HG03442 (cell line): Measurements from ENCODE around the gene LEAP2.

ENCODE experiments used
- ATAC-seq: cut with Tn5 transposase; IDR thresholded peaks from one replicate; pipeline ENCODE4 v1.9.1; 2021; ENCODE audit warnings: mild to moderate bottlenecking, moderate library complexity; ENCODE audit not compliant: unreplicated experiment

LEAP2 gene, protein sequence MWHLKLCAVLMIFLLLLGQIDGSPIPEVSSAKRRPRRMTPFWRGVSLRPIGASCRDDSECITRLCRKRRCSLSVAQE

DNA sequence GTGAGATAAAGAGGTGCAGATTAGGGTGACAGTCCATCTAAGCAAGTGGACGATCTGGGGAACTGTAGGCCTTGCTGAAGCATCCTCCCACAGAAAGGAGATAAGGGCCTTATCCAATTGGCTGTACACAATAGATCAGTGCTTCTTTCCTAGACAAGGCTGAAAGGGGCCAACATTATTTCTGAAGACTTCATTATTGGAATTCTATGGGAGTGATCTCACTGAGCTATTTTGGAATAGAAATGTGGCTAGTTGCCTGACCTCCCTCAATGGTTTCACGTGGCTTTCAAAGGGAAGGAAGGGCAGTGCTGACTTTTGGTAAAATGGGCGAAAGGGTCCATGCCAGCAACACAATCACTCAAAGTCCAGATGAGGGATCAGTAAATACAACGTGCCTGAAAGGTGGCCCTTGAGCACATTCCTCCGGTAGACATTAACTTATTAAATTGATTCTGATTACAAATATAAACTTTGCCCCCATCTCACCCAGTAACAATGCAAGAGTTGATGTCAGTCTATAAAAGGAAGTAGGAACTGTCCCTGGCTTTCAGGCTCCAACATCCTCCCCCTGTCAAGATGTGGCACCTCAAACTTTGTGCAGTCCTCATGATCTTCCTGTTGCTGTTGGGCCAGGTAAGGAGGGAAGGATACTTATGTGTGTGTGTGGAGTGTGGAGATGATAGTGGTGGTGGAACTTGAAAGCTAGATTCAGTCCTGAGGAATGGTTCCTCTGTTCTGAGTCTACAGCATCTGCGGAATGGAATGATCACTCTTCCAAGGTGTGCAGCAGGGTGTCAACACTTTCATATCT, at the start of gene LEAP2:
LEAP2 (plus strand) TSS at position 550 of the 811 bp plus-strand sequence; CDS start at position 577, 27 bp downstream.
- no peak for ATAC-seq

DNA sequence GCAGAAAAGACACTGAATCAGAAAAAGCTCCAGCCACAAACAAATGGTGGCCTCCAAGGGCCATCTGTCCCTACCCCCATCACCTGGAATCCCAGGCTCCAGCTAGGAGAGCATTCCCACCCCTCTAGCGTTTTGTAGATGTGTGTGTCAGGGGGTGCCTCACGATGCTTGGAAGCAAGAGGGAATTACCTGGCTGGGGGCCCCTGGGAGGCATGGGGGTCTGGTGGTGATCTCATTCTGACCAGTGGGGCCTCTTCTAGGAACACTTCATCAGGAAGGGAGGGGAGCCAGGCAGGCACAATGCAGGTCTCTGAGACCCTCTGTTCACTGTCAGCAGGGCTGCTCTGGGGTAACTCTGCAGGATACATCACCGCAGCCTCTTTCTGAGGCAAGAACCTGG, 49.0 kb upstream of the LEAP2 start:
- ATAC-seq: no peak

DNA sequence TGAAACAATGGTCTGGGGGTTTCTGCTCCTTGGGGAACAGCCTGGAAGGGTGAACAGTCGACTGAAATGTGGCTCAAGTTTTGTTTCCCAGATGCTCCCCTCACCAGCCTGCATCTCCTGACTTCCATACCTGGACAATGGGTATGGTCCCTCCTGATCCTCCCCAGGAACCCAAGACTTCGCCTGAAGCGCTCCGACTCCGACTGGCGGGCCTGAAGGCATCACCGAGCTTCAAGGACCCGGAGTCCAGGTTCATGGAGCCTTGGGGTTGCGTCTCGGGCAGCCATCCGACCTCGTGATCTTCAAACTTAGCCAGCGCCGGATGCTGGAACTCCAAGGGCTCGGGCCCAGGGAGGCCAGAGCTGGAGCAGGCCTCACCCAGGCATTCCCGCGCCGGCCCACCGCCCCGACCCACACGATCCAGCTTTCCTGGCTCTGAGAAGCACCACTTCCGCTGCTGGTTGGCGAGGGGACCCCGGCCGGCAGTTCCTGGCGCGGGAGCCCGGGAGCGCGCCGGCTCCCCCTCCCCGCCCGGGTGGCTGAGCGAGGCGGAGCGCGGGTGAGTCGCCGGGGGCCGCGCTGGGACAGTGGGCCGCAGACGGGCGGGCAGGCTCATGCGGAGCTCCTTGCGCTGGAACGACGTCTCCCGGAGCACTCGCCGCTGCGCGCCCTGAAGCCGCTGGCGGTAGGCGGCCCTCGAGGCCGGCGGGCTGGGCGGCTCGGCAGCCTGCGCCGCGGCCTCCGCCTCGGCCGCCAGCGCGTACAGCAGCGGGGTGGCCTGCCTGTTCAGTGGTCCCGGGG, 48.2 kb upstream of the LEAP2 start:
- ATAC-seq: no peak

DNA sequence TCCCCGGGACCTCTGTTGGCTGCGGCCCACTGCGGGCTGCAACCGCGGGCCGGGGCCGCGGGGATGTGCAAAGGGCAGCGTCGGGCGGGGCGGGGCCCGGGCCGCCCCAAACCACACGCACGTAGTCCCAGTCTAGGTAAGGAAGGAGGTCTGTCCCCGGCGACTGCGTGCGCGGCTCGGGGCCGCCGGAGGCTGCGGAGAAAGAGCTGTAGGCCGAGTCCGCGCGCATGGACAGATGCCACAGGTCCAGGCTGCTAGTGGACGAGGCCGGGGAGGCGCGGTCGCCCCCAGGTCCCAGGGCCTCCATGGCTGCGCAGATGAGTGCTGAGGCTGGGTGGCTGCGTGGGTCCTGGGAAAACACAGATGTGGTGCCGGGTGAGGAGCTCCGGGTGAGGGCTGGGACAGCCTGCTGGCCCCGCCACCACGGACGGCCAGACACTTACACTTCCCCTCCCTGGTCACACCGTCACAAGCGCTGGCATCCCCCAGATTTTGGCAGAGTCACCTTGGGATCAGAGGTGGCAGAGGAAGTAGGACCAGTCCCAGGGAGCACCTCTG, 47.6 kb upstream of the LEAP2 start:
- ATAC-seq: no peak

GRCh38 chr5:132826424-132827082, 46.9 kb upstream of the LEAP2 start:
- ATAC-seq: no peak

DNA sequence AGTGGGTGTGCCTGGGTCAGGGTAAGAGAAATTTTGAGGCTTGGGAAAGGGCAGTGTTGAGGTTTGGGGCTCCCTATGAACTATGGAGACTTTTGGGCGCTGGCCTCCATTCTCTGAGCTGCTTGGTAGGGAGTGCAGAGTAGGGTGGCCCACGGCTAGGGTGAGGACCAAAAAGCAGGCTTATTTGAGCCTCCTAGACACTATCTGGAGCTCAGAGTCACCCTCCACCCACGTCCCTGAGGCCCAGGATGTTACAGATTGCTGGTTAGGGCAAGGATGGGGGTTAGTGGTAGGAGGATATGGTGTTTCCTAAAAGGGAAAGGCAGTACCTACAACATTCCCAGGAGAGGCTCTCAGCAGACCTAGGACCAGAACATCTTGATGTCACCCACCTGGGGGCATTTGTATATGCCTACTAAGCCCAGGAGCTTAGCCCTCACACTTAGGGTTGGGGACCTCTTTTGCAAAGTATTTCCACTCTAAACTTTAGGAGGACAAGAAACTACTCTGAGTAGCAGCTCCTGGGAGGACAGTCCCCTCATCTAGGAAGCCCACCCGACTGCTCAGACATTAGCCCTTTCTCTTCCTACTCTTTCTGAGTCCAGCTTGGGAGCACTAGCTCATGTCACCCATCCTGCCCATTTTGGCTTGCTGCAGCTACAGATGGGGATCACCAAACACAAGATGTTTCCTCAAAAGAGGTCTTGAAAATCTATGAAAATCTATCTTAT, 45.4 kb upstream of the LEAP2 start:
- no peak for ATAC-seq

DNA sequence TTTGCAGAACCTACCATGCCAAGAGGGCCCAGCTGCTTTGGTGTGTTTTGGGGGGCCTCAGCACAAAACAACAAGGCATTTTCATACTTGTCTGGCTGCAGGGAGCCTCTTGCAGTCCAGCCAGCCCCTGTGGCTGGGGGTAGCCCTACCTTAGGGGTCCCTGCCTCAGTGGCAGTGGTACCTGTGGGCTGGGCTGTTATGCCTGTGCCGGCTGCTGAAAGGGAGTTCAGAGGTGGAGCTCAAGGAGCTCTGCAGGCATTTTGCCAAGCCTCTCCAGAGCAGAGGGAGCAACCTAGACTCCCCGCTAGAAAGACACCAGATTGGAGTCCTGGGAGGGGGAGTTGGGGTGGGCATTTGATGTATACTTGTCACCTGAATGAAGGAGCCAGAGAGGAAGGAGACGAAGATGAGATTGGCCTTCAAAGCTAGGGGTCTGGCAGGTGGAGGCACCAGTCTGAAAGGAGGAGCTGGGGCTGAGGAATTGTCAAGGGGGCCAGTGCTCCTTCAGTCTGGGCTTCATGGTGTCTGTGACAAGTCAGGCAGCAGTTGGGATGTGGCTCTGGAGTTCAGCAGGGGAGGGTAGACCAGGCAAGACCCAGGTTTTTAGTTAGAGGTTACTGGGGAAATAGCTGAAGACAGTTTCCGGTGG, 44.5 kb upstream of the LEAP2 start:
- ATAC-seq: no peak

DNA sequence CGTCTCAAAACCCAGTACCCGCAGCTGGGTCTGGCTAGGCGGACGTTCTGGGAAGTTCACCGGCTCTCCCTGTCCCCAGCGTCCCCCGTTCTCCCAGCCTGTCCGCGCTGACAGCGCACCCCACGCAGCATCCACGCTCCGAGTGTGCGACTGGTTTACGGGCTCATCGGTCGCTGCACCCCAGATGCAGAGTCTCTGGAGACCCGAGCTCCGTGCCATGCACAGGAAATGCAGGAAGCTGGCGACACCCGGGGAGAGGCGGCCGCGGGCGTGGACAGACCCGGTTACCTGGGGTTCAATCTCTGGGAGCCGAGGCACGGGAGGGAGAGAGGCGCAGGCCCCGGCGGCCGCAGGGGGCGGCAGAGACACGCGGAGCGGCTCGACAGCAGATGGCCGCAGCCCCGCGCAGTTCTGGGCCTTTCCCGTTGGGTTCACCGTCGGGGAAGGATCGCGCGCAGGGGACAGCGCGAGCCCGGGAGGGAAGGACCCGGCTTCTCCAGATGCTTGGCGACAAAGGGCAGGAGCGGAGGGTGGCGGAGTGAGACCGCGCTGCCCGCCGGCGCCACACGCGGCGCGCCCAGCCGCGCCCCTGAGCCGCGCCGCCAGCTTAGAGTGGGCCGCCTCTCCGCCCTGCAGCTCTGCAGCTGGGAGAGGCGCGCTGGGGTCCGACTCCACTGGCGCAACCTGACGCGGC, 43.6 kb upstream of the LEAP2 start:
- ATAC-seq: peak; percentile 72

- ATAC-seq: peak; percentile 65
Observed at GRCh38 chr5:132830436-132831094, 42.9 kb upstream of the LEAP2 start, which contains the start of gene SHROOM1. Gene SHROOM1, minus strand, starts transcription at chr5:132830647. Its CDS starts 4,507 bp downstream, at chr5:132826140.

GRCh38 chr5:132831095-132831860, 42.2 kb upstream of the LEAP2 start:
- ATAC-seq: no peak

DNA sequence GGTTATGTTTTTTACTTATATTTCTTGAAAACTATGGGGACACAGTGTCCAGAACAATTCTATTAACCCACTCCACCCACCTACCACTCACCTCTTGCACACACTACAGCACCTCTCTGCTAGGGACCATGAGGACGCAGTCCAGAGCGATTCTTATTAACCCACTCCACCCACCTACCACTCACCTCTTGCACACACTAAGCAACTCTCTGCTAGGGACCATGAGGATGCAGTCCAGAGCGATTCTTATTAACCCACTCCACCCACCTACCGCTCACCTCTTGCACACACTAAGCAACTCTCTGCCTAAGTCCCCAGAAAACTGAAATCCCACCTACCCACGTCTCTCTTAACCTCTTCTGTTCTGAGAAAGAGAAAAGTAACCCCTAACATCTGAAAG, 40.9 kb upstream of the LEAP2 start:
- ATAC-seq: no peak

DNA sequence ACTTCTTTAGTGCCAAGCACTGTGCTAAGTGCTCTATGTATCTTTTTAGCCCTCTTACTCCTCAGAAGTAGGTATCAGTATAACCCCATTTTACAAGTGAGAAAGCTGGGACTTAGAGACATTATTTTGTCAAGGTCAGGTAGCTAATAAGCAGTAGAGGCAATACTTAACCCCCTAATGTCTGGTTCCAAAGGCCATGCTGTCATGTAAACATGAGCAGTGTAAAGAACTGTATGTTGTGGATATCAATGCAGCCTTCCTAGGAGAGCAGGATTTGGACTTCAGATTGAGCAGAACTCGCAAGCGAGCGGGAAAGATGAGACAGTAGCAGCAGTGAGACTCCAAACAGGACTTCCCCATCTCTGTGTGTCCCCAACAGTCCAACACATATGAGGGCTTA, 39.4 kb upstream of the LEAP2 start:
- no peak for ATAC-seq

DNA sequence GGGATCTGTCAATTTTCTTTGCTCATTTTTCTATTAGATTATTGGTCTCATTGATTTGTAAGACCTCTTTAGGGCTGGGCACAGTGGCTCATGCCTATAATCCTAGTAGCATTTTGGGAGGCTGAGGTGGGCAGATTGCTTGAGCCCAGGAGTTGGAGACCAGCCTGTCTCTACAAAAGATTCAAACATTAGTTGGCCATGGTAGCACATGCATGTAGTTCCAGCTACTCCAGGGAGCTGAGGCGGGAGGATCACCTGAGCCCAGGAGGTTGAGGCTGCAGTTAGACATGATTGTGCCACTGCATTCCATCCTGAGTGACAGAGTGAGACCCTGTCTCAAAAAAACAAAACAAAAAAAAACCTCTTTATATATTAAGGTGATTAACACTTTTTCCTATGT, 36.6 kb upstream of the LEAP2 start:
- ATAC-seq: no peak

- ATAC-seq: no peak
Observed at GRCh38 chr5:132837868-132838267, 35.6 kb upstream of the LEAP2 start.

DNA sequence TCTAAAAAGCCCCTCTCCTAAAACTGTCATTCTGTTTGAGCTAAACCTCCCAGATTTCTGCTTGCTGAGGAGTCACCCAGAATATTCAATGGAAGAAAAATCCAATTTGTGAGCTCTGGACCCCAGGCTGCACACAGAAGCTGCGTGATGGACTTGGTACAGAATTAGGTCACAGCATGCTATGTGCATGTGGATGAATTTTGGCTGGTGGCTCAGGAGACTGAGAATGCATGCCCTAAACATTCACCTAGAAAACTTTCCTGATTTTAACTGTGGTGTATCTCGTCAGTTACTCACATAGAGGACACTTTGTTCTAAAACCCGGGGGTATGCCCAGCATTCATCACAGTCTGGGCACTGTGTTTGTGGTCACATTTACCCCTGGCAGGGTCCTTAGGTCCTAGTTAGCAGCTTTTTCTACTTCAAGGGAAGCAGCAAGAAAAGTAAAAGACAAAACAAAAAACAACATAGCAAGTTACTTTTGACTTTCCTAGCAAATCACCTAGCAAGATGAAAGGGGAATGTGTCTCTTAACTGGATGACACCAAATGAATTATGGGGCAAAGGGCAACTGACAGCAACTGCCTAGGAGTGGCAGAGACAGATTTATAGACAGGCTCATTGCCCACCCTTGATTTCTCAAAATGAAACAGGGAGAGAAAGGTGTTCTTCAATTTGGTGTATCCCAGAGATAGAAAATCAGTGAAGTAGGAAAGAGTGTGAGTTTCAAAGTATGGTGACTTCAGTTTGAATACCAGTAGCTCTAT, 34.8 kb upstream of the LEAP2 start:
- no peak for ATAC-seq

- ATAC-seq: no peak
Observed at GRCh38 chr5:132839426-132840301, 33.8 kb upstream of the LEAP2 start.
